Brain microvascular endothelial cell (primary cell): ENCODE data around the gene ASPA.
A peak's percentile ranks its signal among the peaks of the same experiment; 100 is the strongest.

Experiments used
- DNase-seq: peaks from one replicate; pipeline ENCODE4 v3.0.0-alpha.2; 2020
- H3K27ac ChIP-seq: fragments of 250-450 bp; sonication (Bioruptor Pico); 2 replicates; pipeline ENCODE4 v1.5.1; 2020; ENCODE audit warnings: mild to moderate bottlenecking, moderate library complexity
- H3K27me3 ChIP-seq: fragments of 250-450 bp; sonication (Bioruptor Pico); replicated peaks from 2 replicates; pipeline ENCODE4 v1.5.1; 2020; ENCODE audit warnings: mild to moderate bottlenecking
- H3K36me3 ChIP-seq: fragments of 250-450 bp; sonication (Bioruptor Pico); replicated peaks from 2 replicates; pipeline ENCODE4 v1.5.1; 2020; ENCODE audit warnings: mild to moderate bottlenecking
- H3K4me3 ChIP-seq: 2 replicates; pipeline ENCODE4 v1.5.1; 2011; ENCODE audit warnings: low read depth, mild to moderate bottlenecking, control low read depth, low read length, moderate library complexity
- in situ Hi-C: cut with HindIII; loops from 2 replicates; pipeline ENCODE4 v1.10.0; 2017; ENCODE audit warnings: low sequenced_read_pairs, low pct_ligation_motif_present
- TF ChIP-seq, protein P1 (sequence below): IDR thresholded peaks from 2 replicates; pipeline ENCODE4 v1.5.1; 2011; ENCODE audit warnings: low read depth, mild to moderate bottlenecking, moderate library complexity, low read length, control low read depth, inconsistent platforms; ENCODE audit errors: missing control alignments

ASPA gene

DNA sequence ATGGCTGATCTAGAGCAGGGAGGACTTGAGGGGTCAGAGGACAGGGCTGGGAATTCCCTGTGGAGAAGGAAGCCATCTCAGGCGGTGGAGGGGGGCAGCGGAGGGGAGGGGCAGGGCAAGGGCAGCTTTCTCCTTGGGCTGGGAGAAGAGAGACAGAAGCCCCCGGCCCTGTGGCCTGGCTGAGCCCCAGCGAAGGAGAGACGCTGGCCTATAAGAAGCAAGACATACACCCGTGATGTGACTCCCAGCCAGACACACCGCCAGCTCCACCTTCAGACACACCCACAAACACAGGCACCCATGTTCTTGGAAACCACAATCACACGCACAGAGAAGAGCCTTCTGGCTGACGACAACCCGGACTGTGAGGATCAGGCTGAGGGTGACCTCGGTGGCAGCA is 71.8 kb downstream of the ASPA start:
- Histone ChIP-seq H3K27me3 (no peaks in the 10 kb centered on the region), H3K36me3 (no peaks in the 10 kb centered on the region), H3K27ac (no peak overlapping the region), H3K4me3 (no peak overlapping the region)
- TF ChIP-seq, protein P1, sequence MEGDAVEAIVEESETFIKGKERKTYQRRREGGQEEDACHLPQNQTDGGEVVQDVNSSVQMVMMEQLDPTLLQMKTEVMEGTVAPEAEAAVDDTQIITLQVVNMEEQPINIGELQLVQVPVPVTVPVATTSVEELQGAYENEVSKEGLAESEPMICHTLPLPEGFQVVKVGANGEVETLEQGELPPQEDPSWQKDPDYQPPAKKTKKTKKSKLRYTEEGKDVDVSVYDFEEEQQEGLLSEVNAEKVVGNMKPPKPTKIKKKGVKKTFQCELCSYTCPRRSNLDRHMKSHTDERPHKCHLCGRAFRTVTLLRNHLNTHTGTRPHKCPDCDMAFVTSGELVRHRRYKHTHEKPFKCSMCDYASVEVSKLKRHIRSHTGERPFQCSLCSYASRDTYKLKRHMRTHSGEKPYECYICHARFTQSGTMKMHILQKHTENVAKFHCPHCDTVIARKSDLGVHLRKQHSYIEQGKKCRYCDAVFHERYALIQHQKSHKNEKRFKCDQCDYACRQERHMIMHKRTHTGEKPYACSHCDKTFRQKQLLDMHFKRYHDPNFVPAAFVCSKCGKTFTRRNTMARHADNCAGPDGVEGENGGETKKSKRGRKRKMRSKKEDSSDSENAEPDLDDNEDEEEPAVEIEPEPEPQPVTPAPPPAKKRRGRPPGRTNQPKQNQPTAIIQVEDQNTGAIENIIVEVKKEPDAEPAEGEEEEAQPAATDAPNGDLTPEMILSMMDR = no peak
- no peak for DNase-seq
- in situ Hi-C loops = no loop called here

GRCh38 chr17:3549610-3550162 is 73.9 kb downstream of the ASPA start:
- Histone ChIP-seq H3K36me3 (no peaks in the 10 kb centered on the region), H3K27ac (no peak overlapping the region), H3K27me3 (no peaks in the 10 kb centered on the region), H3K4me3 (no peak overlapping the region)
- TF ChIP-seq, protein P1 = no peak
- in situ Hi-C loops = no loop called here
- no peak for DNase-seq

DNA sequence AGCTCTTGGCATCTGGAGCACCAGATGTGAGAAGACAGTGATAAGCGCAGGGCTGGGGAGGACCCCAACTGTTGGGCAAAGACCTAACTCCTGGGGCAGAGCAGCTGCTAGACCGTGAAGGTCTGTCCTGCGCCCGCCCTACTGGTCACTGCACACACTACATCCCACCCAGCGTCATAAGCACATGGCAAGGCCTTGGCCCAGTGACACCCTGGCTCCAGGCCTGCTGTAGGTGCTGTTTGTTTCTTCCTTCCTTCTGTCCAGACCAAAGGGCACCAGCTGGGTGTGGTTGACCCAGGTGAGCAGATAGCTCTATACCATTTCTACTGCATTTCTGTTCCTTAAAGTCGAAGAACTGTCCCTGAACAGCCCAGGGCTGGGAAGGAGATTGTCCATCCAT is 75.4 kb downstream of the ASPA start:
- DNase-seq = no peak
- Histone ChIP-seq H3K27ac (no peak overlapping the region), H3K27me3 (no peaks in the 10 kb centered on the region), H3K36me3 (no peaks in the 10 kb centered on the region), H3K4me3 (no peak overlapping the region)
- in situ Hi-C loops = no loop called here
- TF ChIP-seq, protein P1 = peak; percentile 31

DNA sequence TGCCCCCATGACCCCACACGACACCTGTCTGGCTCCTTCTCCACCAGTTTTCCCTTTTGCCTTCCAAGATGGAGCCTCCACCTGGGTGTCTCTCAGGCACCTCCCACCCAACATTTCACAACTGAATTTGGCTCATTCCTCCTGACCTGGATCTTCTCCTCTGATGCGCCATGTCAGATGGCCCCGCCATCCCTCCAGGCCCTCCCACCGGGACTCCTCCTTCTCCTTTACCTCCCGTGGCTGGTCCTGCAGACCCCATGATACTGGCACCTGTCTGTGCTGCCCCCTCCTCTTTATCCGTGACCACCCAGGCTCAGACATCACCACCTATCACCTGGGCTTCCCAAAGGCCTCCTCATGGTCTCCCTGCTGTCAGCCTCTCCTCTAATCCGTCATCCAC is 77.1 kb downstream of the ASPA start:
- TF ChIP-seq, protein P1 = no peak
- no peaks in the 10 kb centered on the region for H3K36me3 ChIP-seq
- H3K27ac ChIP-seq = no peak overlapping the region
- DNase-seq = no peak
- no peak overlapping the region for H3K4me3 ChIP-seq
- no peaks in the 10 kb centered on the region for H3K27me3 ChIP-seq
- in situ Hi-C loops = no loop called here
